Pancreas (tissue), 10 donors: ENCODE measurements around the gene RNASE7. TPM values are rescaled to one million over a fixed set of nuclear protein-coding genes. Genes with fewer than 3 reads are reported as not detected.
A peak's percentile ranks its signal among the peaks of the same experiment; 100 is the strongest.

ENCODE experiments used
- ATAC-seq, 4 donors: fragments of 200-7000 bp; cut with Tn5 transposase; one replicate each; pipeline versions ENCODE4 v1.8.0 to v1.9.1; 2020; ENCODE audit warnings: mild to moderate bottlenecking in 4 of 4, moderate library complexity in 4 of 4
- DNase-seq, 6 donors: peaks; one replicate each; pipeline ENCODE4 v3.0.0-alpha.2; 2020
- FAIRE-seq: peaks from 2 replicates; lab custom pipeline; 2012; peaks lifted over from hg19 to GRCh38; lab: Jason Lieb, UNC
- H3K27ac ChIP-seq, 4 donors: fragments of 200-600 bp; sonication (generic); 1 replicate in 3 of 4; 2 replicates in 1 of 4; pipeline versions ENCODE4 v1.5.0 to v1.8.0; 2020
- H3K27me3 ChIP-seq, 4 donors: fragments of 200-600 bp; one replicate each; pipeline ENCODE4 v1.8.0; 2021
- H3K36me3 ChIP-seq, 3 donors: fragments of 200-600 bp; sonication (generic) in 1 of 3; one replicate each; pipeline versions ENCODE4 v1.5.0 to v1.8.0; 2020 to 2021
- H3K4me1 ChIP-seq, 3 donors: fragments of 200-600 bp; one replicate each; pipeline ENCODE4 v1.8.0; 2021
- H3K4me3 ChIP-seq, 4 donors: fragments of 200-600 bp; sonication (generic) in 2 of 4; one replicate each; pipeline versions ENCODE4 v1.5.0 to v1.8.0; 2020 to 2021
- H3K9me3 ChIP-seq, 4 donors: fragments of 200-600 bp; one replicate each; pipeline ENCODE4 v1.8.0; 2021
- WGBS, 2 donors: extraction: QIAGEN DNeasy Blood & Tissue Kit; methylation state at CpG; one replicate each; pipeline ENCODE4 v1.1.7; 2013; 5-methylcytosine and 5-hydroxymethylcytosine counted together
- intact Hi-C, 3 donors: fragments of 100-400 bp; cut with DNase I; formaldehyde crosslinking; loops; one replicate each; pipeline versions ENCODE4 v1.11.1 to v1.14.2; 2022
- polyA plus RNA-seq, 2 donors: library from polyadenylated mRNA; stranded (reverse); fragments of 200-250 nt; gene quantifications; one replicate each; pipeline ENCODE4 v1.2.3, GENCODE V29; 2013
- total RNA-seq, 6 donors: library from RNA; stranded (reverse); fragmentation: NEBNext Ultra II Directional in 4 of 6; extraction: Animal tissue kit (Norgen Biotek cat#: 25700) in 4 of 6; gene quantifications; one replicate each; pipeline versions ENCODE4 v1.2.1 to v1.2.4, GENCODE V29; 2021 to 2023
- TF ChIP-seq, protein P1 (sequence below), 4 donors: fragments of 200-600 bp; sonication (generic) in 3 of 4; IDR thresholded peaks; one replicate each; pipeline versions ENCODE4 v1.5.0 to v1.8.0; 2021; ENCODE audit warnings: antibody characterized with exemption in 4 of 4
- donor health status: healthy with polysubstance abuse.
- donor health status: DM: no; HTN: no; CAD: no; lungs with moderate emphysema.
- donor health status: DM: no; HTN: no; CAD: no.
- donor health status: control.
- donor health status: control.
- donor health status: Bipolar disorder and iron deficiency.
- donor health status: DM: yes; HTN: yes; CAD: no.
- donor health status: DM: no; HTN: no; CAD: no.
- donor health status: DM: no; HTN: no; CAD: no.
- donor health status: DM: yes; HTN: yes; CAD: no.

Gene RNASE7
- total and polyA plus RNA-seq, 8 donors = 0.11 to 0.78 (median 0.23) TPM; not detected in 3

DNA sequence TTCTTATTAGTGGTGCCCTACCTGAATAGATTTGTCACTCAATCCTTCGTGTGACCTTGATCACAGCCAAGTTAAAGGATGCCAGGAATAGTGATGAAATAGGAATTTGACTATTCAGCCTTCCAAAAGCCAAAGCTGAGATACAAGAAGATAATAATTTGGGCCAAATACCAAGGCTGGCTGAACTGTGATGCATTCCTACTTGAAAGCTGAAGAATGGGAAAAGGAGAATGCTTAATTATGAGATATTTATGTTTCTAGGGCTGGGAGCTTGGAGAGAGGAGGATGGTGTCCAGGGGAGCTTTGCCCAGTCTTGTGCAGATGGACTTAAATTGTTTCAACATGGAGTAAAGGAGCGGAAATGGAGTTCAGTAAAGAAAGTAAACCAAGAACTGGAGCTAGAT is 5.2 kb downstream of the RNASE7 start:
- ATAC-seq = no peak

DNA sequence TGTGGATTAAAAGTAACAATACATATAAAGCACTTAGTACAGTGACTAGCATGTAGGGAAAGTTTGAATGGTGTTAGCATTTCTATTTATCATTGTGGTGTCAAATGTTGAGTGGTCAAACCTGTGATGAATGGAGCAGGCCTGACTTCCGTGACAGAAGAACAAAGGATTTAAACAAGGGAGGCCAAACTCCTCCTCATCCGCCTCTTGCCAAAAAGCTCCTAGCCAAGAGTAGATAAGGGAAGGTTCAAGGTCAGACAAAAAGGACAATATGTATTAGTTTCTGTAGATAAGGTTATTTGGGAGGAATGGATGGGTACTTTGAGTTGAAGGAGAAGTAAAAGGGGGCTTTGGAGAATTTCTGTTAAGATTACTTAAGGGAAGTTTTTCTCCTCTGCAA is 6.5 kb downstream of the RNASE7 start:
- intact Hi-C loops = no loop called here
- no peak for DNase-seq
- FAIRE-seq = no peak
- Histone ChIP-seq H3K36me3 (no peaks in the 10 kb centered on the region), H3K9me3 (no peaks in the 10 kb centered on the region), H3K27ac (peak overlapping the region in 2 of 4 donors; percentile 30 to 47), H3K4me1 (peaks cover 1 to 51% (median 15%) of the 10 kb centered on the region in 3 donors), H3K4me3 (no peak overlapping the region), H3K27me3 (no peaks in the 10 kb centered on the region)
- TF ChIP-seq, protein P1, sequence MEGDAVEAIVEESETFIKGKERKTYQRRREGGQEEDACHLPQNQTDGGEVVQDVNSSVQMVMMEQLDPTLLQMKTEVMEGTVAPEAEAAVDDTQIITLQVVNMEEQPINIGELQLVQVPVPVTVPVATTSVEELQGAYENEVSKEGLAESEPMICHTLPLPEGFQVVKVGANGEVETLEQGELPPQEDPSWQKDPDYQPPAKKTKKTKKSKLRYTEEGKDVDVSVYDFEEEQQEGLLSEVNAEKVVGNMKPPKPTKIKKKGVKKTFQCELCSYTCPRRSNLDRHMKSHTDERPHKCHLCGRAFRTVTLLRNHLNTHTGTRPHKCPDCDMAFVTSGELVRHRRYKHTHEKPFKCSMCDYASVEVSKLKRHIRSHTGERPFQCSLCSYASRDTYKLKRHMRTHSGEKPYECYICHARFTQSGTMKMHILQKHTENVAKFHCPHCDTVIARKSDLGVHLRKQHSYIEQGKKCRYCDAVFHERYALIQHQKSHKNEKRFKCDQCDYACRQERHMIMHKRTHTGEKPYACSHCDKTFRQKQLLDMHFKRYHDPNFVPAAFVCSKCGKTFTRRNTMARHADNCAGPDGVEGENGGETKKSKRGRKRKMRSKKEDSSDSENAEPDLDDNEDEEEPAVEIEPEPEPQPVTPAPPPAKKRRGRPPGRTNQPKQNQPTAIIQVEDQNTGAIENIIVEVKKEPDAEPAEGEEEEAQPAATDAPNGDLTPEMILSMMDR (IDR thresholded peaks at IDR 0.05) = no peak
- WGBS, 2 donors = 16 to 20% methylated on average over 2 of the region's 2 CpGs
- peak in 3 of 4 donors; percentile 57 to 73 (median 67) for ATAC-seq

More for the DNA sequence above, 5.2 kb downstream of the RNASE7 start:
- TF ChIP-seq, protein P1 (IDR thresholded peaks at IDR 0.05) = no peak
- no peak overlapping the region for H3K4me3 ChIP-seq
- WGBS, 2 donors = 53 to 54% methylated on average over 2 of the region's 2 CpGs
- no peaks in the 10 kb centered on the region for H3K27me3 ChIP-seq
- H3K36me3 ChIP-seq = no peaks in the 10 kb centered on the region
- DNase-seq = no peak
- H3K4me1 ChIP-seq = peaks cover 10 to 53% (median 19%) of the 10 kb centered on the region in 3 donors
- peak overlapping the region; percentile 23 to 47 (median 32) for H3K27ac ChIP-seq
- intact Hi-C loops = no loop called here
- FAIRE-seq = no peak
- H3K9me3 ChIP-seq = no peaks in the 10 kb centered on the region

DNA sequence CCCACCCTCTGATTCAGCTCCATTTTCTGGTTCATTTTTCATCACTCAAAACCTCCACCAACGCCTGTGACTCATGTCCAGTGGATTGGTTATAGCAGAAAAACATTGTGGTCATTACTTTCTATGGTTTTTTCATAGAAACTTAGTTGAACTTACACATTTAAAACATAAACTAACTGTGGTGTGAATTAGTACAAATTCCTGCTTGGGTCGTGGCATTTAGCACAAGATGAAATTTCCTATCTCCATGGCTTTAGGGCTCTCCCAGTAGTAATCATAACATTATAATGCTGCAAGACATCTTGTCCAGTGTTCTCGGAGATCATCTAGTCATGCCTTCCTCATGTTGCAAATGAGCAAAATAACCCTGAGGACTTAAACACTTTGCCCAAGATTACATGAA is 7.1 kb downstream of the RNASE7 start:
- Histone ChIP-seq H3K36me3 (no peaks in the 10 kb centered on the region), H3K4me1 (peaks cover 0 to 51% (median 14%) of the 10 kb centered on the region in 3 donors), H3K27ac (no peak overlapping the region), H3K4me3 (no peak overlapping the region), H3K9me3 (no peaks in the 10 kb centered on the region), H3K27me3 (no peaks in the 10 kb centered on the region)
- FAIRE-seq (no peak), ATAC-seq (no peak), DNase-seq (no peak)
- WGBS, 2 donors = 78 to 79% methylated on average over 3 of the region's 3 CpGs
- intact Hi-C loops = no loop called here
- TF ChIP-seq, protein P1 (IDR thresholded peaks at IDR 0.05) = no peak

DNA sequence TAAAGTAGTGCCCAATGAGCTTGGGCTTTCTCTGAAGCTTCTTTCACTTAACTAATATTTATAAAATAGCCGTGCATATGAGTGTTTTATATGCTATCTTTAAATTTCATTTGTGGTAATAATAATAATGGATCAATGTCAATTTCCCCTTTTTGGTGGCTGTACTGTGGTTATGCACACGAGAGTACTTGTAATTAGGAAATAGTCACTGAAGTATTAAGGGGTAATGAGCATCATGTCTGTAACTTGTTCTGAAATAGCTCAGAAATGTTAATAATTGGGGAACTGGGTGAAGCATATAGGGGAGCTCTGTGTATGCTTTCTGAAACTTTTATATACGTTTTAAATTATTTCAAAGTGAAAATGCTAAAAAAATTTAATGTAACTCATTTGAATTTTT is 8.4 kb downstream of the RNASE7 start:
- FAIRE-seq (no peak), DNase-seq (no peak), ATAC-seq (no peak)
- TF ChIP-seq, protein P1 (IDR thresholded peaks at IDR 0.05) = no peak
- Histone ChIP-seq H3K4me1 (peaks cover 12 to 61% (median 27%) of the 10 kb centered on the region in 3 donors), H3K27me3 (no peaks in the 10 kb centered on the region), H3K27ac (no peak overlapping the region), H3K4me3 (no peak overlapping the region), H3K36me3 (no peaks in the 10 kb centered on the region), H3K9me3 (no peaks in the 10 kb centered on the region)
- 65 to 67% methylated on average over 3 of the region's 3 CpGs for WGBS, 2 donors
- intact Hi-C loops = no loop called here
